ENCODE data around the gene ERG. TPM values are rescaled to one million over a fixed set of nuclear protein-coding genes. Genes with fewer than 3 reads are reported as not detected.
A peak's percentile ranks its signal among the peaks of the same experiment; 100 is the strongest.

The ERG gene
- total RNA-seq, 1 donor from 2014 or later, result 28.5 TPM

DNA sequence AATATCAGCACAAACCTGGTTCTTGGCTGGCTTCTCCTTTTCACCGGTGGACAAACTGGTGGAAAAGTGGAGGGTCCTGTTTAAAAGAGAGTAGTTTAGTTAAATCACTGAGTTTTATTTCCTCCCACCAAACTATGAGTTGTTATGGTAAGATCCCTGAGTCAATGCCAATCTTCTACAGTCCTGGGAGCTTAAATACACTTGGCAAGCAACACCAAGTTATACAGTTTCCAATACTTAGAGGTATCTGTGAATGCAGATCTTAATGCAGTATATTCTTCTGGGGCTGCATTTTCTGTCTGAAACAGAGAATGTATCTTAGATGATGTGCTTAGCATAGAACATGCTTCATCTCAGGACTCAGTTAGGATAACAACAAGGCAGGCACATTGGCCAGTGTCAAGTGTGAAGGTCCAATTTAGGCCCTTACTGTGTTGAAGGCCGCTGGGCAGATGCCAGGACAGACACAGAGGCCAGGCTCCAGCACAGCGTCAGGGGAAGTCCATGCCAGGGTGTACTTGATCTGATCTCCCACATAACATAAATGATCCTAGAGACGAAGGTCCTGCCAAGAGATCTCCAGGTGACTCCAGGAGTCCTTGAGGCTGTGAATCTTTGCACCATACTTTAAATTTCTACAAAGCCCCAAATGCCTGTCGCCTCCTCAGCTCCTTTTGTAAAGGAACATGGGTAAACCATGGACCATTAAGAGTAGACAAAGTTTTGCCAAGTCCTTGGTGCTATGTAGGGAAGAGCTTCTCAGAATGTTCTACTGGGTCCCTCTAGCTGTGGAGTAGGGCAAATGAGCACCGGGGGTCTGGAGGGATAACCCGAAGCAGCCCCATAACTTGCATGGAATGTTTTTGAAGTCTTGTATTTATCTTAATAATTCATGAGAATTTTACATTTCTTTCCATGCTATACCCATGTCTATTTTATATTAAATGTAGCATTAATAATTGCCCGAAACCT lies 164.7 kb downstream of the ERG start:
- intact Hi-C loops (cut with DNase I), result no loop called here
- H3K4me1 ChIP-seq, result no peaks in the 10 kb centered on the region
- TF ChIP-seq, protein P1, sequence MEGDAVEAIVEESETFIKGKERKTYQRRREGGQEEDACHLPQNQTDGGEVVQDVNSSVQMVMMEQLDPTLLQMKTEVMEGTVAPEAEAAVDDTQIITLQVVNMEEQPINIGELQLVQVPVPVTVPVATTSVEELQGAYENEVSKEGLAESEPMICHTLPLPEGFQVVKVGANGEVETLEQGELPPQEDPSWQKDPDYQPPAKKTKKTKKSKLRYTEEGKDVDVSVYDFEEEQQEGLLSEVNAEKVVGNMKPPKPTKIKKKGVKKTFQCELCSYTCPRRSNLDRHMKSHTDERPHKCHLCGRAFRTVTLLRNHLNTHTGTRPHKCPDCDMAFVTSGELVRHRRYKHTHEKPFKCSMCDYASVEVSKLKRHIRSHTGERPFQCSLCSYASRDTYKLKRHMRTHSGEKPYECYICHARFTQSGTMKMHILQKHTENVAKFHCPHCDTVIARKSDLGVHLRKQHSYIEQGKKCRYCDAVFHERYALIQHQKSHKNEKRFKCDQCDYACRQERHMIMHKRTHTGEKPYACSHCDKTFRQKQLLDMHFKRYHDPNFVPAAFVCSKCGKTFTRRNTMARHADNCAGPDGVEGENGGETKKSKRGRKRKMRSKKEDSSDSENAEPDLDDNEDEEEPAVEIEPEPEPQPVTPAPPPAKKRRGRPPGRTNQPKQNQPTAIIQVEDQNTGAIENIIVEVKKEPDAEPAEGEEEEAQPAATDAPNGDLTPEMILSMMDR (IDR thresholded peaks at IDR 0.05), result no peak
- DNase-seq (ENCODE audit: low spot score in 2 of 2), result peak in 1 of 2 donors; percentile 52
- H3K4me3 ChIP-seq, result no peak overlapping the region
- H3K9me3 ChIP-seq, result no peaks in the 10 kb centered on the region
- no peaks in the 10 kb centered on the region for H3K36me3 ChIP-seq
- H3K27me3 ChIP-seq, result no peaks in the 10 kb centered on the region
- H3K27ac ChIP-seq, result no peak overlapping the region

DNA sequence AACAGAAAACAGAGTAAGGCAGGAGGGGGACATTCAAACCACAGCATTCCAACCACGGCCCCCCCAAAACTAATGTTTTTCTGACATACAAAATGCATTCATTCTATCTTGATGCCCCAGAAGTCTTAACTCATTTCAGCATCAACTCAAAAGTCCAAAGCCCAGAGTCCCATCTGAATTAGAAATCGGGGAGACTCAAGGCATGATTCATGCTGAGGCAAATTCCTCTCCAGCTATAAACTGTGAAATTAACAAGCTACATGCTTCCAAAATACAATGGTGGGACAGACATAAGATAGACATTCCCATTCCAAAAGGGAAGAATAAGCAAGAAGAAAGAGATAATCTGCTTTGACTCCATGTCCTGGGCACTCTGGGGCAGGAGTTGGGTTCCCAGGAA lies 167.6 kb downstream of the ERG start:
- DNase-seq (ENCODE audit: low spot score in 2 of 2), result no peak
- Histone ChIP-seq H3K36me3 (no peaks in the 10 kb centered on the region), H3K4me3 (no peak overlapping the region), H3K9me3 (no peaks in the 10 kb centered on the region), H3K27me3 (no peaks in the 10 kb centered on the region), H3K4me1 (no peaks in the 10 kb centered on the region), H3K27ac (no peak overlapping the region)
- TF ChIP-seq, protein P1 (IDR thresholded peaks at IDR 0.05), result no peak
- intact Hi-C loops (cut with DNase I), result no loop called here

Other genes with a start within 250 kb of the ERG start
- 17.5 TPM for gene KCNJ15, start 241.5 kb downstream of the ERG start, total RNA-seq

Data from ascending aorta (tissue), 2 donors.